HepG2 (cell line): ENCODE results near the gene SLC13A3. TPM values are rescaled to one million over a fixed set of nuclear protein-coding genes. Genes with fewer than 3 reads are reported as not detected.
A peak's percentile ranks its signal among the peaks of the same experiment; 100 is the strongest.

Source experiments
- BRCA1 ChIP-seq: sonication (generic); formaldehyde crosslinking; IDR thresholded peaks from 2 replicates; pipeline ENCODE4 v1.4.0; 2020; ENCODE audit warnings: missing genetic modification reagents
- FOXA1 ChIP-seq, 2 experiments: fragments of 450-650 bp in 1 of 2; sonication (generic) in 1 of 2; formaldehyde crosslinking in 1 of 2; IDR thresholded peaks; 2 replicates each; pipeline versions ENCODE4 v1.4.0 to v1.6.1; 2016 to 2020; ENCODE audit warnings: missing genetic modification reagents in 1 of 2
- GABPB1 ChIP-seq: IDR thresholded peaks from 2 replicates; pipeline ENCODE4 v1.6.1; 2016; ENCODE audit warnings: mild to moderate bottlenecking, missing genetic modification reagents, moderate library complexity, missing compliant biosample characterization
- HNRNPUL1 ChIP-seq: fragments of 200-400 bp; formaldehyde crosslinking; IDR thresholded peaks from 2 replicates; pipeline ENCODE4 v1.6.1; 2017; ENCODE audit warnings: low read depth, mild to moderate bottlenecking, low read length, moderate library complexity
- MTA1 ChIP-seq: sonication (generic); formaldehyde crosslinking; IDR thresholded peaks from 2 replicates; pipeline ENCODE4 v1.4.0; 2020; ENCODE audit warnings: missing genetic modification reagents, mild to moderate bottlenecking, borderline replicate concordance
- NFE2L2 ChIP-seq: fragments of 150-350 bp; IDR thresholded peaks from 2 replicates; pipeline ENCODE4 v1.6.1; 2014; ENCODE audit warnings: low read length
- NFIB ChIP-seq: sonication (generic); formaldehyde crosslinking; IDR thresholded peaks from 2 replicates; pipeline ENCODE4 v1.9.0; 2021; ENCODE audit warnings: missing genetic modification reagents, mild to moderate bottlenecking, borderline replicate concordance
- ZNF264 ChIP-seq: sonication (generic); formaldehyde crosslinking; IDR thresholded peaks from 2 replicates; pipeline ENCODE4 v1.4.0; 2020; ENCODE audit warnings: missing genetic modification reagents
- ZNF333 ChIP-seq: sonication (generic); formaldehyde crosslinking; IDR thresholded peaks from 2 replicates; pipeline ENCODE4 v1.4.0; 2020; ENCODE audit warnings: mild to moderate bottlenecking, missing genetic modification reagents, borderline replicate concordance
- ZNF335 ChIP-seq: sonication (generic); formaldehyde crosslinking; IDR thresholded peaks from 2 replicates; pipeline ENCODE4 v1.4.0; 2020; ENCODE audit warnings: missing genetic modification reagents
- ZNF567 ChIP-seq: sonication (generic); formaldehyde crosslinking; IDR thresholded peaks from 2 replicates; pipeline ENCODE4 v1.8.1; 2023; ENCODE audit warnings: mild to moderate bottlenecking, missing genetic modification reagents, borderline replicate concordance
- polyA plus RNA-seq, 8 experiments: library from polyadenylated mRNA; depleted of rRNA in 3 of 8; stranded (reverse) in 7 of 8; unstranded in 1 of 8; fragments of >200 nt; fragmentation: Illumina TruSeq in 4 of 8; extraction: Trizol in 4 of 8; gene quantifications; 2 replicates each; pipeline versions ENCODE4 v1.2.1 to v1.2.3, GENCODE V29; 2011 to 2016; ENCODE audit warnings: low read depth in 4 of 8, missing spikeins in 1 of 8, mixed read lengths in 1 of 8; ENCODE audit not compliant: insufficient read depth in 1 of 8
- total RNA-seq, 5 experiments: library from RNA; depleted of rRNA; stranded (reverse); fragments of >200 nt; fragmentation: Illumina TruSeq; extraction: Trizol; gene quantifications; 2 replicates each; pipeline ENCODE4 v1.2.3, GENCODE V29; 2016; ENCODE audit warnings: low read depth in 1 of 5
- TF ChIP-seq, protein P1 (sequence below): sonication (generic); formaldehyde crosslinking; IDR thresholded peaks from 2 replicates; pipeline ENCODE4 v1.5.1; 2020; ENCODE audit warnings: missing genetic modification reagents, mild to moderate bottlenecking, borderline replicate concordance
- TF ChIP-seq, protein P2 (sequence below): sonication (generic); formaldehyde crosslinking; IDR thresholded peaks from 2 replicates; pipeline ENCODE4 v1.4.0; 2020; ENCODE audit warnings: low read depth, missing genetic modification reagents
- TF ChIP-seq, protein P3 (sequence below): IDR thresholded peaks from 2 replicates; pipeline ENCODE4 v1.4.0; 2020; ENCODE audit warnings: mild to moderate bottlenecking, missing genetic modification reagents
- TF ChIP-seq, protein P4 (sequence below): sonication (generic); formaldehyde crosslinking; conservative IDR thresholded peaks from 2 replicates; pipeline ENCODE4 v1.8.0; 2022; ENCODE audit warnings: missing genetic modification reagents
- TF ChIP-seq, protein P5 (sequence below): IDR thresholded peaks from 2 replicates; pipeline ENCODE4 v1.6.1; 2012; ENCODE audit warnings: inconsistent platforms

SLC13A3 gene
- total and polyA plus RNA-seq, 2 of the 13 experiments (the other 11 are each of a cell fraction or from before 2014, with no cell fraction given): 66.5 to 76.0 TPM

DNA sequence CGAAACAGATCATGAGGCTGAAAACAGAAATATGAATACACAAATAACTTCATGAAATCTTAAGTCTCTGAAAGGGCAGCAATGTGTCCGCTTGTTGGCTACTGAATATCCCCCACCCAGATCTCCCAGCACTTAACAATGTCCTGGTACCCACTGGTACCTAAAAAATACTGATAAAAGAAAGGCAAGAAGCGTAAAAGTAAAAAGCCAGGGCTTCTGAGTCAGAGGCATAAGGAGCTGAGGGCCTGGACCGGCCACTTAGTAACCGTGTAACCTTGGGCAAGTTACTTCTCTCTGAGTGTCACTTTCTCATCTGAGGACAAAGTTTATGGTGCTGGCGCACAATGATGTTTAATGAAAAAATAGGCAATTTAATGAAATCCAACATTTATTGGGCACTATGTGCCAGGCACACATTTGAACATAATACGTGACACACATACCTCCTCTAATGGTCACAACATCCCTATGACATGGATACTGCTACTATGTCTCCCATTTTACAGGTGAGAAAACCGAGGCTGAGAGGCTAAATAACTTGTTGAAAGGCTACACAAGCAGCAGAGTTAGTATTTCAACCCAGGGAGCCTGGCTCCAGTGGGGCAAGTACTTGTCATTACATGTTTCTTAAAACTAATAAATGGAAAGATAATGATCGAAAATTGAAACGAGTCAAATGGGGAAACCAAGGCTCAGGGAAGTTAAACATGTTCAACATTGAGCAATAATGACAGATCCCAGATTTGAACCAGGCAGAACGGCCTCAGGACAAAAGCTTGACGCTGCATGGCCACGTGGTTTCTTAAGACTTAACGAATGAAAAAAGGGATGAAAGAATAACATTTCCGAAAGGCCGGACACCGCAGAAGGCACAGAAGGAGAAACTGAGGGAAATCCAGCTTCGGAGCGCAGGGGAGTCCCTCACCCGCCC is 37.2 kb upstream of the SLC13A3 start (continued):
- TF ChIP-seq, protein P1, sequence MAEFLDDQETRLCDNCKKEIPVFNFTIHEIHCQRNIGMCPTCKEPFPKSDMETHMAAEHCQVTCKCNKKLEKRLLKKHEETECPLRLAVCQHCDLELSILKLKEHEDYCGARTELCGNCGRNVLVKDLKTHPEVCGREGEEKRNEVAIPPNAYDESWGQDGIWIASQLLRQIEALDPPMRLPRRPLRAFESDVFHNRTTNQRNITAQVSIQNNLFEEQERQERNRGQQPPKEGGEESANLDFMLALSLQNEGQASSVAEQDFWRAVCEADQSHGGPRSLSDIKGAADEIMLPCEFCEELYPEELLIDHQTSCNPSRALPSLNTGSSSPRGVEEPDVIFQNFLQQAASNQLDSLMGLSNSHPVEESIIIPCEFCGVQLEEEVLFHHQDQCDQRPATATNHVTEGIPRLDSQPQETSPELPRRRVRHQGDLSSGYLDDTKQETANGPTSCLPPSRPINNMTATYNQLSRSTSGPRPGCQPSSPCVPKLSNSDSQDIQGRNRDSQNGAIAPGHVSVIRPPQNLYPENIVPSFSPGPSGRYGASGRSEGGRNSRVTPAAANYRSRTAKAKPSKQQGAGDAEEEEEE (CRISPR knock-in tag): no peak
- TF ChIP-seq MTA1 (CRISPR knock-in tag): no peak
- TF ChIP-seq FOXA1 (IDR thresholded peaks at IDR 0.05): no peak
- TF ChIP-seq FOXA1 (CRISPR knock-in tag; IDR thresholded peaks at IDR 0.05): no peak
- peak; percentile 6; the same call in 1 of the 2 replicates for TF ChIP-seq ZNF264
- TF ChIP-seq, protein P2, sequence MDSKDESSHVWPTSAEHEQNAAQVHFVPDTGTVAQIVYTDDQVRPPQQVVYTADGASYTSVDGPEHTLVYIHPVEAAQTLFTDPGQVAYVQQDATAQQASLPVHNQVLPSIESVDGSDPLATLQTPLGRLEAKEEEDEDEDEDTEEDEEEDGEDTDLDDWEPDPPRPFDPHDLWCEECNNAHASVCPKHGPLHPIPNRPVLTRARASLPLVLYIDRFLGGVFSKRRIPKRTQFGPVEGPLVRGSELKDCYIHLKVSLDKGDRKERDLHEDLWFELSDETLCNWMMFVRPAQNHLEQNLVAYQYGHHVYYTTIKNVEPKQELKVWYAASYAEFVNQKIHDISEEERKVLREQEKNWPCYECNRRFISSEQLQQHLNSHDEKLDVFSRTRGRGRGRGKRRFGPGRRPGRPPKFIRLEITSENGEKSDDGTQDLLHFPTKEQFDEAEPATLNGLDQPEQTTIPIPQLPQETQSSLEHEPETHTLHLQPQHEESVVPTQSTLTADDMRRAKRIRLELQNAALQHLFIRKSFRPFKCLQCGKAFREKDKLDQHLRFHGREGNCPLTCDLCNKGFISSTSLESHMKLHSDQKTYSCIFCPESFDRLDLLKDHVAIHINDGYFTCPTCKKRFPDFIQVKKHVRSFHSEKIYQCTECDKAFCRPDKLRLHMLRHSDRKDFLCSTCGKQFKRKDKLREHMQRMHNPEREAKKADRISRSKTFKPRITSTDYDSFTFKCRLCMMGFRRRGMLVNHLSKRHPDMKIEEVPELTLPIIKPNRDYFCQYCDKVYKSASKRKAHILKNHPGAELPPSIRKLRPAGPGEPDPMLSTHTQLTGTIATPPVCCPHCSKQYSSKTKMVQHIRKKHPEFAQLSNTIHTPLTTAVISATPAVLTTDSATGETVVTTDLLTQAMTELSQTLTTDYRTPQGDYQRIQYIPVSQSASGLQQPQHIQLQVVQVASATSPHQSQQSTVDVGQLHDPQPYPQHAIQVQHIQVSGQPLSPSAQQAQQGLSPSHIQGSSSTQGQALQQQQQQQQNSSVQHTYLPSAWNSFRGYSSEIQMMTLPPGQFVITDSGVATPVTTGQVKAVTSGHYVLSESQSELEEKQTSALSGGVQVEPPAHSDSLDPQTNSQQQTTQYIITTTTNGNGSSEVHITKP (CRISPR knock-in tag): no peak
- TF ChIP-seq NFIB (CRISPR knock-in tag): no peak
- TF ChIP-seq, protein P3, sequence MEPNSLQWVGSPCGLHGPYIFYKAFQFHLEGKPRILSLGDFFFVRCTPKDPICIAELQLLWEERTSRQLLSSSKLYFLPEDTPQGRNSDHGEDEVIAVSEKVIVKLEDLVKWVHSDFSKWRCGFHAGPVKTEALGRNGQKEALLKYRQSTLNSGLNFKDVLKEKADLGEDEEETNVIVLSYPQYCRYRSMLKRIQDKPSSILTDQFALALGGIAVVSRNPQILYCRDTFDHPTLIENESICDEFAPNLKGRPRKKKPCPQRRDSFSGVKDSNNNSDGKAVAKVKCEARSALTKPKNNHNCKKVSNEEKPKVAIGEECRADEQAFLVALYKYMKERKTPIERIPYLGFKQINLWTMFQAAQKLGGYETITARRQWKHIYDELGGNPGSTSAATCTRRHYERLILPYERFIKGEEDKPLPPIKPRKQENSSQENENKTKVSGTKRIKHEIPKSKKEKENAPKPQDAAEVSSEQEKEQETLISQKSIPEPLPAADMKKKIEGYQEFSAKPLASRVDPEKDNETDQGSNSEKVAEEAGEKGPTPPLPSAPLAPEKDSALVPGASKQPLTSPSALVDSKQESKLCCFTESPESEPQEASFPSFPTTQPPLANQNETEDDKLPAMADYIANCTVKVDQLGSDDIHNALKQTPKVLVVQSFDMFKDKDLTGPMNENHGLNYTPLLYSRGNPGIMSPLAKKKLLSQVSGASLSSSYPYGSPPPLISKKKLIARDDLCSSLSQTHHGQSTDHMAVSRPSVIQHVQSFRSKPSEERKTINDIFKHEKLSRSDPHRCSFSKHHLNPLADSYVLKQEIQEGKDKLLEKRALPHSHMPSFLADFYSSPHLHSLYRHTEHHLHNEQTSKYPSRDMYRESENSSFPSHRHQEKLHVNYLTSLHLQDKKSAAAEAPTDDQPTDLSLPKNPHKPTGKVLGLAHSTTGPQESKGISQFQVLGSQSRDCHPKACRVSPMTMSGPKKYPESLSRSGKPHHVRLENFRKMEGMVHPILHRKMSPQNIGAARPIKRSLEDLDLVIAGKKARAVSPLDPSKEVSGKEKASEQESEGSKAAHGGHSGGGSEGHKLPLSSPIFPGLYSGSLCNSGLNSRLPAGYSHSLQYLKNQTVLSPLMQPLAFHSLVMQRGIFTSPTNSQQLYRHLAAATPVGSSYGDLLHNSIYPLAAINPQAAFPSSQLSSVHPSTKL (CRISPR knock-in tag): no peak
- no peak; the same call in 1 of the 2 replicates for TF ChIP-seq ZNF333 (CRISPR knock-in tag)
- TF ChIP-seq, protein P4, sequence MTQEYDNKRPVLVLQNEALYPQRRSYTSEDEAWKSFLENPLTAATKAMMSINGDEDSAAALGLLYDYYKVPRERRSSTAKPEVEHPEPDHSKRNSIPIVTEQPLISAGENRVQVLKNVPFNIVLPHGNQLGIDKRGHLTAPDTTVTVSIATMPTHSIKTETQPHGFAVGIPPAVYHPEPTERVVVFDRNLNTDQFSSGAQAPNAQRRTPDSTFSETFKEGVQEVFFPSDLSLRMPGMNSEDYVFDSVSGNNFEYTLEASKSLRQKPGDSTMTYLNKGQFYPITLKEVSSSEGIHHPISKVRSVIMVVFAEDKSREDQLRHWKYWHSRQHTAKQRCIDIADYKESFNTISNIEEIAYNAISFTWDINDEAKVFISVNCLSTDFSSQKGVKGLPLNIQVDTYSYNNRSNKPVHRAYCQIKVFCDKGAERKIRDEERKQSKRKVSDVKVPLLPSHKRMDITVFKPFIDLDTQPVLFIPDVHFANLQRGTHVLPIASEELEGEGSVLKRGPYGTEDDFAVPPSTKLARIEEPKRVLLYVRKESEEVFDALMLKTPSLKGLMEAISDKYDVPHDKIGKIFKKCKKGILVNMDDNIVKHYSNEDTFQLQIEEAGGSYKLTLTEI: no peak
- TF ChIP-seq NFE2L2: no peak
- TF ChIP-seq, protein P5, sequence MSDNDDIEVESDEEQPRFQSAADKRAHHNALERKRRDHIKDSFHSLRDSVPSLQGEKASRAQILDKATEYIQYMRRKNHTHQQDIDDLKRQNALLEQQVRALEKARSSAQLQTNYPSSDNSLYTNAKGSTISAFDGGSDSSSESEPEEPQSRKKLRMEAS: peak; percentile 76; the same call in 1 of the 2 replicates
- no peak for TF ChIP-seq ZNF567 (CRISPR knock-in tag)
- 0 out of 2 replicates have a peak, but pooled peaks have one; percentile 29 for TF ChIP-seq ZNF335
- TF ChIP-seq GABPB1: no peak
- TF ChIP-seq HNRNPUL1: no peak
- TF ChIP-seq BRCA1 (CRISPR knock-in tag): no peak
